ENCODE results near the gene AOC1.

DNA sequence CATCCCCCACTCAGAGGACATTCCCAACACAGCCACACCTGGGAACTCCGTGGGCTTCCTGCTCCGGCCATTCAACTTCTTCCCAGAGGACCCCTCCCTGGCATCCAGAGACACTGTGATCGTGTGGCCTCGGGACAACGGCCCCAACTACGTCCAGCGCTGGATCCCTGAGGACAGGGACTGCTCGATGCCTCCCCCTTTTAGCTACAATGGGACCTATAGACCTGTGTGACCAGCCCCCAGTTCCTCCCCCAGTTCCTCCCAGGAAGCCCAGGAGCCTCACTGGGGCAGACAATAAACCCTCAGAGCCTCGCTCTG lies 8.6 kb downstream of the AOC1 start:
- TF ChIP-seq, protein P1, sequence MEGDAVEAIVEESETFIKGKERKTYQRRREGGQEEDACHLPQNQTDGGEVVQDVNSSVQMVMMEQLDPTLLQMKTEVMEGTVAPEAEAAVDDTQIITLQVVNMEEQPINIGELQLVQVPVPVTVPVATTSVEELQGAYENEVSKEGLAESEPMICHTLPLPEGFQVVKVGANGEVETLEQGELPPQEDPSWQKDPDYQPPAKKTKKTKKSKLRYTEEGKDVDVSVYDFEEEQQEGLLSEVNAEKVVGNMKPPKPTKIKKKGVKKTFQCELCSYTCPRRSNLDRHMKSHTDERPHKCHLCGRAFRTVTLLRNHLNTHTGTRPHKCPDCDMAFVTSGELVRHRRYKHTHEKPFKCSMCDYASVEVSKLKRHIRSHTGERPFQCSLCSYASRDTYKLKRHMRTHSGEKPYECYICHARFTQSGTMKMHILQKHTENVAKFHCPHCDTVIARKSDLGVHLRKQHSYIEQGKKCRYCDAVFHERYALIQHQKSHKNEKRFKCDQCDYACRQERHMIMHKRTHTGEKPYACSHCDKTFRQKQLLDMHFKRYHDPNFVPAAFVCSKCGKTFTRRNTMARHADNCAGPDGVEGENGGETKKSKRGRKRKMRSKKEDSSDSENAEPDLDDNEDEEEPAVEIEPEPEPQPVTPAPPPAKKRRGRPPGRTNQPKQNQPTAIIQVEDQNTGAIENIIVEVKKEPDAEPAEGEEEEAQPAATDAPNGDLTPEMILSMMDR (IDR thresholded peaks at IDR 0.05; ENCODE audit: low read depth, low read length, missing input control): no peak
- TF ChIP-seq JUND (IDR thresholded peaks at IDR 0.05) (no peak), FOXA1 (IDR thresholded peaks at IDR 0.05) (no peak), TAF1 (conservative IDR thresholded peaks at IDR 0.05) (no peak), RAD21 (IDR thresholded peaks at IDR 0.05) (no peak), HNF4G (IDR thresholded peaks at IDR 0.05) (no peak), YY1 (IDR thresholded peaks at IDR 0.05) (no peak), SP1 (IDR thresholded peaks at IDR 0.05) (no peak)
- TF ChIP-seq, protein P2, sequence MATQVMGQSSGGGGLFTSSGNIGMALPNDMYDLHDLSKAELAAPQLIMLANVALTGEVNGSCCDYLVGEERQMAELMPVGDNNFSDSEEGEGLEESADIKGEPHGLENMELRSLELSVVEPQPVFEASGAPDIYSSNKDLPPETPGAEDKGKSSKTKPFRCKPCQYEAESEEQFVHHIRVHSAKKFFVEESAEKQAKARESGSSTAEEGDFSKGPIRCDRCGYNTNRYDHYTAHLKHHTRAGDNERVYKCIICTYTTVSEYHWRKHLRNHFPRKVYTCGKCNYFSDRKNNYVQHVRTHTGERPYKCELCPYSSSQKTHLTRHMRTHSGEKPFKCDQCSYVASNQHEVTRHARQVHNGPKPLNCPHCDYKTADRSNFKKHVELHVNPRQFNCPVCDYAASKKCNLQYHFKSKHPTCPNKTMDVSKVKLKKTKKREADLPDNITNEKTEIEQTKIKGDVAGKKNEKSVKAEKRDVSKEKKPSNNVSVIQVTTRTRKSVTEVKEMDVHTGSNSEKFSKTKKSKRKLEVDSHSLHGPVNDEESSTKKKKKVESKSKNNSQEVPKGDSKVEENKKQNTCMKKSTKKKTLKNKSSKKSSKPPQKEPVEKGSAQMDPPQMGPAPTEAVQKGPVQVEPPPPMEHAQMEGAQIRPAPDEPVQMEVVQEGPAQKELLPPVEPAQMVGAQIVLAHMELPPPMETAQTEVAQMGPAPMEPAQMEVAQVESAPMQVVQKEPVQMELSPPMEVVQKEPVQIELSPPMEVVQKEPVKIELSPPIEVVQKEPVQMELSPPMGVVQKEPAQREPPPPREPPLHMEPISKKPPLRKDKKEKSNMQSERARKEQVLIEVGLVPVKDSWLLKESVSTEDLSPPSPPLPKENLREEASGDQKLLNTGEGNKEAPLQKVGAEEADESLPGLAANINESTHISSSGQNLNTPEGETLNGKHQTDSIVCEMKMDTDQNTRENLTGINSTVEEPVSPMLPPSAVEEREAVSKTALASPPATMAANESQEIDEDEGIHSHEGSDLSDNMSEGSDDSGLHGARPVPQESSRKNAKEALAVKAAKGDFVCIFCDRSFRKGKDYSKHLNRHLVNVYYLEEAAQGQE (IDR thresholded peaks at IDR 0.05): no peak
- TF ChIP-seq, protein P3, sequence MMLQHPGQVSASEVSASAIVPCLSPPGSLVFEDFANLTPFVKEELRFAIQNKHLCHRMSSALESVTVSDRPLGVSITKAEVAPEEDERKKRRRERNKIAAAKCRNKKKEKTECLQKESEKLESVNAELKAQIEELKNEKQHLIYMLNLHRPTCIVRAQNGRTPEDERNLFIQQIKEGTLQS (IDR thresholded peaks at IDR 0.05): no peak
- TF ChIP-seq, protein P4, sequence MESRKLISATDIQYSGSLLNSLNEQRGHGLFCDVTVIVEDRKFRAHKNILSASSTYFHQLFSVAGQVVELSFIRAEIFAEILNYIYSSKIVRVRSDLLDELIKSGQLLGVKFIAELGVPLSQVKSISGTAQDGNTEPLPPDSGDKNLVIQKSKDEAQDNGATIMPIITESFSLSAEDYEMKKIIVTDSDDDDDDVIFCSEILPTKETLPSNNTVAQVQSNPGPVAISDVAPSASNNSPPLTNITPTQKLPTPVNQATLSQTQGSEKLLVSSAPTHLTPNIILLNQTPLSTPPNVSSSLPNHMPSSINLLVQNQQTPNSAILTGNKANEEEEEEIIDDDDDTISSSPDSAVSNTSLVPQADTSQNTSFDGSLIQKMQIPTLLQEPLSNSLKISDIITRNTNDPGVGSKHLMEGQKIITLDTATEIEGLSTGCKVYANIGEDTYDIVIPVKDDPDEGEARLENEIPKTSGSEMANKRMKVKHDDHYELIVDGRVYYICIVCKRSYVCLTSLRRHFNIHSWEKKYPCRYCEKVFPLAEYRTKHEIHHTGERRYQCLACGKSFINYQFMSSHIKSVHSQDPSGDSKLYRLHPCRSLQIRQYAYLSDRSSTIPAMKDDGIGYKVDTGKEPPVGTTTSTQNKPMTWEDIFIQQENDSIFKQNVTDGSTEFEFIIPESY (IDR thresholded peaks at IDR 0.05): no peak
- TF ChIP-seq, protein P5, sequence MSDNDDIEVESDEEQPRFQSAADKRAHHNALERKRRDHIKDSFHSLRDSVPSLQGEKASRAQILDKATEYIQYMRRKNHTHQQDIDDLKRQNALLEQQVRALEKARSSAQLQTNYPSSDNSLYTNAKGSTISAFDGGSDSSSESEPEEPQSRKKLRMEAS (IDR thresholded peaks at IDR 0.05): no peak

Data from liver (tissue), 3 donors.